ENCODE measurements around the gene USP7.
"Not testable (repeated sequence)": the region's sequence is repeated elsewhere in the genome, so short reads cannot be mapped to it uniquely, and the experiment has no call there.

The USP7 gene

DNA sequence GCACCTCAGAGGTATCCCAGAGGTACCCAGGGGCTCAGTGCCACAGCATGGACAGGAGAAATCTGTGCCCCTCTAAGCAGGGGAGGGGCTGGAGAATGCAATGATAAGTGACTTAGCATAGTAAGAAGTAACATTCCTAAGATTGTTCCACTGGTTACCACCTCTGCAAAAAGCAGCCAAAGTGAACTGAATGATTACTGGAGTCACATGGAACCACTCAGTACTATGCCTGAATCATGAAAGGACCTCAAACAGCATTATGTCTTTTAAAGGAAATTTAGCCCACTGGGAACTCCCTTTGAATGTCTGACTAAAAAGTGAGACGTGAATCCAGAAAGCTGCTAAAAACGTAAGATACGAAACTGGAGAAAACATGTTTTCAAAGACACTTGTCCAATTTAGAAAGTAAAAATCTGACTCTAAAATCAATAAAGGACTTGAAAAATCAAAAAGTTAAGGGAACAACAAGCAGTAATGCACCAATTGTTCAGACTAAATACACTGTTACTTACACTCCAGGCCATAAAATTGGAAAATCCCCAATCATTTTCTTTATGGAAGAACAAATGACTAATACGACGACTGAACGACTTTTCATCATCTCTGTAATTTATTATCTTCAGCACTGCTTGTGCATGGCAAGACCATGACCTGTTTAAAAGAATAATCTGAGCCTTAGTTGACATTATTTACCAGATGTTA, 42.9 kb downstream of the USP7 start:
- DNase-seq: no peak
- Histone ChIP-seq H3K4me3 (ENCODE audit: low read length) (no peak overlapping the region), H2AFZ (ENCODE audit: low read length) (no peak overlapping the region), H3K4me1 (ENCODE audit: low read length) (0 out of 2 replicates have a peak, but pooled peaks cover 4% of the 10 kb centered on the region), H3K9ac (ENCODE audit: low read length) (no peak overlapping the region), H3K36me3 (replicated peaks; ENCODE audit: insufficient read depth, low read length) (peaks cover 34% of the 10 kb centered on the region), H4K20me1 (ENCODE audit: insufficient read depth, low read length) (peaks cover 37% of the 10 kb centered on the region), H3K79me2 (ENCODE audit: low read length) (peaks cover 100% of the 10 kb centered on the region), H3F3A (ENCODE audit: insufficient read depth, low read length) (0 out of 2 replicates have a peak, but pooled peaks cover 5% of the 10 kb centered on the region), H3K27ac (ENCODE audit: low read length) (no peak overlapping the region), H3K9me3 (replicated peaks; ENCODE audit: insufficient read depth, low read length) (no peaks in the 10 kb centered on the region), H3K9me2 (replicated peaks; ENCODE audit: insufficient read depth, low read length) (no peaks in the 10 kb centered on the region), H3K27me3 (replicated peaks; ENCODE audit: insufficient read depth, low read length) (no peaks in the 10 kb centered on the region), H3K4me2 (ENCODE audit: low read depth, low read length) (no peak overlapping the region)
- TF ChIP-seq, protein P1, sequence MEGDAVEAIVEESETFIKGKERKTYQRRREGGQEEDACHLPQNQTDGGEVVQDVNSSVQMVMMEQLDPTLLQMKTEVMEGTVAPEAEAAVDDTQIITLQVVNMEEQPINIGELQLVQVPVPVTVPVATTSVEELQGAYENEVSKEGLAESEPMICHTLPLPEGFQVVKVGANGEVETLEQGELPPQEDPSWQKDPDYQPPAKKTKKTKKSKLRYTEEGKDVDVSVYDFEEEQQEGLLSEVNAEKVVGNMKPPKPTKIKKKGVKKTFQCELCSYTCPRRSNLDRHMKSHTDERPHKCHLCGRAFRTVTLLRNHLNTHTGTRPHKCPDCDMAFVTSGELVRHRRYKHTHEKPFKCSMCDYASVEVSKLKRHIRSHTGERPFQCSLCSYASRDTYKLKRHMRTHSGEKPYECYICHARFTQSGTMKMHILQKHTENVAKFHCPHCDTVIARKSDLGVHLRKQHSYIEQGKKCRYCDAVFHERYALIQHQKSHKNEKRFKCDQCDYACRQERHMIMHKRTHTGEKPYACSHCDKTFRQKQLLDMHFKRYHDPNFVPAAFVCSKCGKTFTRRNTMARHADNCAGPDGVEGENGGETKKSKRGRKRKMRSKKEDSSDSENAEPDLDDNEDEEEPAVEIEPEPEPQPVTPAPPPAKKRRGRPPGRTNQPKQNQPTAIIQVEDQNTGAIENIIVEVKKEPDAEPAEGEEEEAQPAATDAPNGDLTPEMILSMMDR (IDR thresholded peaks at IDR 0.05; ENCODE audit: low read length): no peak
- no peak for TF ChIP-seq EZH2 (optimal IDR thresholded peaks at IDR 0.05; ENCODE audit: low read depth, low read length)
- no peak for TF ChIP-seq EZH2phosphoT487 (IDR thresholded peaks at IDR 0.05; ENCODE audit: low read length)

DNA sequence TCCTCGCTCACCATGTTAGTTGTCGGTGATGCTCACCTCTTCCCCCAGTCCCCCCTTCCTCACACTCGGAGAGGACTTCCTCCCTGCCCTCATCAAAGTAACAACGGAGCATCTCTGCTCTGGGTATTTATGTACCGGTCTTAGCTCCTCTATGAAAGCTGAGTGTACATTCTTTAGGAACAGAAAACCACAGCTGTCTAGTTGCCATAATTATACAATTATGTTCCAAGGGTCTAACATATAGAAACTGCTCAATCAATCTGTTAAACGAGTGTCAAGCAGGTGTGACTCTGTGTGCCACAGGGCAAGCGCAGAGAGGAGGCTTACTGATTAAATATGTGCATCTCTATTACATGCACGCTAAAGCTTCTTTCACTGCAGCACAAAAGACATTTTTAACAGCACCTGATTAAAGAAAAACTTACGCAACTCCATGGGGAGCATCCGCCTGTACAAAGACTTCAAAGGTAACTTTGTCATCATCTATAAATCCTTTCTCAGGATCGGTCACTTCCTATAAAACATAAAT, 43.7 kb downstream of the USP7 start:
- no peak for DNase-seq
- H3K27ac ChIP-seq (ENCODE audit: low read length): no peak overlapping the region

GRCh38 chr16:8919089-8919933, 44.4 kb downstream of the USP7 start:
- H3K4me2 ChIP-seq (ENCODE audit: low read depth, low read length): no peak overlapping the region
- no peak overlapping the region for H3K4me3 ChIP-seq (ENCODE audit: low read length)
- H4K20me1 ChIP-seq (ENCODE audit: insufficient read depth, low read length): peaks cover 23% of the 10 kb centered on the region
- 0 out of 2 replicates have a peak, but pooled peaks cover 2% of the 10 kb centered on the region for H3K4me1 ChIP-seq (ENCODE audit: low read length)
- no peaks in the 10 kb centered on the region for H3K9me2 ChIP-seq (replicated peaks; ENCODE audit: insufficient read depth, low read length)
- H3F3A ChIP-seq (ENCODE audit: insufficient read depth, low read length): 0 out of 2 replicates have a peak, but pooled peaks cover 5% of the 10 kb centered on the region
- H2AFZ ChIP-seq (ENCODE audit: low read length): no peak overlapping the region
- no peak overlapping the region for H3K27ac ChIP-seq (ENCODE audit: low read length)
- no peaks in the 10 kb centered on the region for H3K9me3 ChIP-seq (replicated peaks; ENCODE audit: insufficient read depth, low read length)
- no peaks in the 10 kb centered on the region for H3K27me3 ChIP-seq (replicated peaks; ENCODE audit: insufficient read depth, low read length)
- H3K9ac ChIP-seq (ENCODE audit: low read length): no peak overlapping the region
- H3K36me3 ChIP-seq (replicated peaks; ENCODE audit: insufficient read depth, low read length): peaks cover 40% of the 10 kb centered on the region
- TF ChIP-seq EZH2phosphoT487 (IDR thresholded peaks at IDR 0.05; ENCODE audit: low read length): no peak
- H3K79me2 ChIP-seq (ENCODE audit: low read length): peaks cover 100% of the 10 kb centered on the region
- DNase-seq: no peak

More for the DNA sequence above, 43.7 kb downstream of the USP7 start:
- no peaks in the 10 kb centered on the region for H3K9me3 ChIP-seq (replicated peaks; ENCODE audit: insufficient read depth, low read length)
- no peak overlapping the region for H3K9ac ChIP-seq (ENCODE audit: low read length)
- H3K9me2 ChIP-seq (replicated peaks; ENCODE audit: insufficient read depth, low read length): no peaks in the 10 kb centered on the region
- H3K4me1 ChIP-seq (ENCODE audit: low read length): 0 out of 2 replicates have a peak, but pooled peaks cover 4% of the 10 kb centered on the region
- peaks cover 100% of the 10 kb centered on the region for H3K79me2 ChIP-seq (ENCODE audit: low read length)
- TF ChIP-seq, protein P1 (IDR thresholded peaks at IDR 0.05; ENCODE audit: low read length): no peak
- TF ChIP-seq EZH2phosphoT487 (IDR thresholded peaks at IDR 0.05; ENCODE audit: low read length): no peak
- TF ChIP-seq EZH2 (optimal IDR thresholded peaks at IDR 0.05; ENCODE audit: low read depth, low read length): no peak
- H2AFZ ChIP-seq (ENCODE audit: low read length): no peak overlapping the region
- peaks cover 38% of the 10 kb centered on the region for H3K36me3 ChIP-seq (replicated peaks; ENCODE audit: insufficient read depth, low read length)
- H3K27me3 ChIP-seq (replicated peaks; ENCODE audit: insufficient read depth, low read length): no peaks in the 10 kb centered on the region
- H3K4me3 ChIP-seq (ENCODE audit: low read length): no peak overlapping the region
- H3K4me2 ChIP-seq (ENCODE audit: low read depth, low read length): no peak overlapping the region
- H3F3A ChIP-seq (ENCODE audit: insufficient read depth, low read length): 0 out of 2 replicates have a peak, but pooled peaks cover 5% of the 10 kb centered on the region
- H4K20me1 ChIP-seq (ENCODE audit: insufficient read depth, low read length): peaks cover 29% of the 10 kb centered on the region

- Histone ChIP-seq H3K79me2 (ENCODE audit: low read length) (peaks cover 99% of the 10 kb centered on the region), H3K36me3 (replicated peaks; ENCODE audit: insufficient read depth, low read length) (peaks cover 31% of the 10 kb centered on the region), H4K20me1 (ENCODE audit: insufficient read depth, low read length) (peaks cover 18% of the 10 kb centered on the region)
- H2AFZ ChIP-seq (ENCODE audit: low read length); H3K27ac ChIP-seq (ENCODE audit: low read length); DNase-seq; H3F3A ChIP-seq (ENCODE audit: insufficient read depth, low read length); H3K4me1 ChIP-seq (ENCODE audit: low read length); H3K4me3 ChIP-seq (ENCODE audit: low read length); H3K4me2 ChIP-seq (ENCODE audit: low read depth, low read length); H3K27me3 ChIP-seq (replicated peaks; ENCODE audit: insufficient read depth, low read length); H3K9me2 ChIP-seq (replicated peaks; ENCODE audit: insufficient read depth, low read length); H3K9ac ChIP-seq (ENCODE audit: low read length); H3K9me3 ChIP-seq (replicated peaks; ENCODE audit: insufficient read depth, low read length): not testable (repeated sequence)
Measured at GRCh38 chr16:8917336-8917735, 46.4 kb downstream of the USP7 start.
